Measurements from ENCODE around the gene IGSF21.
A peak's percentile ranks its signal among the peaks of the same experiment; 100 is the strongest.

Gene IGSF21

DNA sequence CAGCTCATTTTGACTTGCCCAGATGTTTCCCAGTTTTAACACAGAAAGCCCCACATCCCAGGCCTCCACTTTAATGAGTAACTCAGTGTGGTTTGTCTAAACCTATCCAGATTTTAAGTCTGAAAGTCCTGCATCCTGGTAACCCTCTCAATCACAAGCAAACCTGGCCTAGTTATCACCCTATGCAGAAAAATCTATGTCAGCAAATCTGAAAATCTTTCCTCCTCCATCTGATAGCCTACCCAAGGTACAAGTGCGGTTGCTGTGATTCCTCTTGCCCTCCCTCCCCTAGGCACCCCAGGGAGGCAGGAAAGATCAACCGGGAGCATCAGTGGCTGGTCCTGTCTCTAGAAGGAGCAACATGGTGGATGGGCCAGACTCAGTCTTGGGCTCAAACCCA lies 163.7 kb downstream of the IGSF21 start:
- TF ChIP-seq, protein P1, sequence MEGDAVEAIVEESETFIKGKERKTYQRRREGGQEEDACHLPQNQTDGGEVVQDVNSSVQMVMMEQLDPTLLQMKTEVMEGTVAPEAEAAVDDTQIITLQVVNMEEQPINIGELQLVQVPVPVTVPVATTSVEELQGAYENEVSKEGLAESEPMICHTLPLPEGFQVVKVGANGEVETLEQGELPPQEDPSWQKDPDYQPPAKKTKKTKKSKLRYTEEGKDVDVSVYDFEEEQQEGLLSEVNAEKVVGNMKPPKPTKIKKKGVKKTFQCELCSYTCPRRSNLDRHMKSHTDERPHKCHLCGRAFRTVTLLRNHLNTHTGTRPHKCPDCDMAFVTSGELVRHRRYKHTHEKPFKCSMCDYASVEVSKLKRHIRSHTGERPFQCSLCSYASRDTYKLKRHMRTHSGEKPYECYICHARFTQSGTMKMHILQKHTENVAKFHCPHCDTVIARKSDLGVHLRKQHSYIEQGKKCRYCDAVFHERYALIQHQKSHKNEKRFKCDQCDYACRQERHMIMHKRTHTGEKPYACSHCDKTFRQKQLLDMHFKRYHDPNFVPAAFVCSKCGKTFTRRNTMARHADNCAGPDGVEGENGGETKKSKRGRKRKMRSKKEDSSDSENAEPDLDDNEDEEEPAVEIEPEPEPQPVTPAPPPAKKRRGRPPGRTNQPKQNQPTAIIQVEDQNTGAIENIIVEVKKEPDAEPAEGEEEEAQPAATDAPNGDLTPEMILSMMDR (IDR thresholded peaks at IDR 0.05; ENCODE audit: low read depth, low read length) = no peak
- H3K36me3 ChIP-seq = no peaks in the 10 kb centered on the region
- no peak overlapping the region for H3K4me3 ChIP-seq (ENCODE audit: low read depth, low read length)
- H3K27me3 ChIP-seq (ENCODE audit: insufficient read depth, low read depth, severe bottlenecking) = no peaks in the 10 kb centered on the region
- DNase-seq = no peak
- H3K9me3 ChIP-seq (ENCODE audit: severe bottlenecking) = no peaks in the 10 kb centered on the region
- no peak overlapping the region for H3K27ac ChIP-seq

DNA sequence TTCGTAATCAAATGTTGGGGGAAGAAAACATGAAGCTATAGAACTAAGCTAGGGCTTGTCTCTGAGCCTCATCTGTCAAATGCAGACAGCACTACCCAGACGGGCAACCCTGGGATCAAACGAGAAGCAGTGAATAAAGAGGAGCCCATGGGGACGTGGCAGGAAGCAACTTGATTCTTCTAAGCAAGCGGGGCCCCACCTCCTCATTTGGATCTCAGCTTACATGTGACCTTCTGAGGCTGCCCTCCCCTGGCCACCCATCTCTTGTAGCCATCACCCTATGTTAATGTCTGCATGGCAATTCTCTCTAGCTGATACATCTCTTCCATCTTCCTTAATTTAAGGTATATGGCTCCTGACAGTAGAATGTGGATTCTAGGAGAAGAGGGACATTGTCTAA lies 171.3 kb downstream of the IGSF21 start:
- Histone ChIP-seq H3K36me3 (no peaks in the 10 kb centered on the region), H3K9me3 (ENCODE audit: severe bottlenecking) (no peaks in the 10 kb centered on the region), H3K27ac (no peak overlapping the region), H3K4me3 (ENCODE audit: low read depth, low read length) (no peak overlapping the region), H3K27me3 (ENCODE audit: insufficient read depth, low read depth, severe bottlenecking) (no peaks in the 10 kb centered on the region)
- TF ChIP-seq, protein P1 (IDR thresholded peaks at IDR 0.05; ENCODE audit: low read depth, low read length) = no peak
- no peak for DNase-seq

DNA sequence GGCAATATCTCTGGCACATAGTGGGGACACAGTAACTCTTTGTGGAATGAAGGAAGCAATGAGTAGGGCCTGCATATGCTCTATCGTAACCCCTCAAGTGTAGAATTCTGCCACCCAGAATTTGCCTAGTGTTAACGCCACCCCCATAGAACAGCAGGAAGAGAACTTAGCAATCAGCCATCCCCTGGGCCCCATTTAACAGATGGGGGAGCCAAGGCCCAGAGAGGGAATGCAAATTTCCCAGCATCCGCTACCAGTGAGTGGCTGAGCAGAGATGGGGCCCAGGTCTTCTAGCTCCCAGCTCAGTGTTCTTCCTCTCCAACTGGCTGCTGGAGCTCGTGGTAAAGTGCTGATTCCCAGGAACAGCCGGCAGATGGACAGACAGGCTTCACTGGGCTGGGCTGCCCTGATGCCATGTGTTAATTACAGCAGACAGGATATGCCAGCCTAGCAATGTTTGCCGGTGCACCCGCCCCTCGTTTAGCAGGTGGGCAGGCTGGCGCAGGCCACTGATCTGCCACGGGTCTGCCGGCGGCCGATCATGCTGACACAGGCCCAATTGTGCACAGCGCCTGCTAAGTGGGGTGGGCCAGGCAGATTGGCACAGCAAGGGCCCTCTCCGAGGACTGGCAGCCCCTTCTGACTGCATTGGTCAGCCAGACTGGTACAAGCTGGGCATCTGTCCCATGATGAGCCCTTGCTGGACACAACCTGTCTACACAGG lies 171.9 kb downstream of the IGSF21 start:
- no peaks in the 10 kb centered on the region for H3K9me3 ChIP-seq (ENCODE audit: severe bottlenecking)

DNA sequence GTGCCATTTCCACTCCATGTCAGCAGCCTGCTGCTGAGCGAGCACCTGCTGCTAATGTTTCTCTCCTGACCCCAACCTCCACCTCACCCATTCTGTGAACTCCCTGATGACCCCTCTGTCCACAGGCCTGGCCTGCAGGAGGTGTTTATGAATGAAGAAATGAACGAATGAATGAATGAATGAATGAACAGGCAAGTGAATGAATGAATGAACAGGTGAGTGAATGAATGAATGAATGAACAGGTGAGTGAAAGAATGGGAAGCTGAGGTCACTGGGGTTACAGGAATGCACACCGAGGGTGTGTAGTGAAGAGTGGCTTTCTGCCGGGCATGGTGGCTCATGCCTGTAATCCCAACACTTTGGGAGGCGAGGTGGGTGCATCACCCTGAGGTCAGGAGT lies 173.4 kb downstream of the IGSF21 start:
- Histone ChIP-seq H3K27me3 (ENCODE audit: insufficient read depth, low read depth, severe bottlenecking) (no peaks in the 10 kb centered on the region), H3K4me3 (ENCODE audit: low read depth, low read length) (no peak overlapping the region), H3K9me3 (ENCODE audit: severe bottlenecking) (no peaks in the 10 kb centered on the region), H3K27ac (no peak overlapping the region), H3K36me3 (no peaks in the 10 kb centered on the region)
- TF ChIP-seq, protein P1 (IDR thresholded peaks at IDR 0.05; ENCODE audit: low read depth, low read length) = no peak
- no peak for DNase-seq

More for the DNA sequence above, 171.9 kb downstream of the IGSF21 start:
- Histone ChIP-seq H3K36me3 (no peaks in the 10 kb centered on the region), H3K27me3 (ENCODE audit: insufficient read depth, low read depth, severe bottlenecking) (no peaks in the 10 kb centered on the region), H3K27ac (no peak overlapping the region), H3K4me3 (ENCODE audit: low read depth, low read length) (no peak overlapping the region)
- DNase-seq = no peak
- TF ChIP-seq, protein P1 (IDR thresholded peaks at IDR 0.05; ENCODE audit: low read depth, low read length) = no peak

DNA sequence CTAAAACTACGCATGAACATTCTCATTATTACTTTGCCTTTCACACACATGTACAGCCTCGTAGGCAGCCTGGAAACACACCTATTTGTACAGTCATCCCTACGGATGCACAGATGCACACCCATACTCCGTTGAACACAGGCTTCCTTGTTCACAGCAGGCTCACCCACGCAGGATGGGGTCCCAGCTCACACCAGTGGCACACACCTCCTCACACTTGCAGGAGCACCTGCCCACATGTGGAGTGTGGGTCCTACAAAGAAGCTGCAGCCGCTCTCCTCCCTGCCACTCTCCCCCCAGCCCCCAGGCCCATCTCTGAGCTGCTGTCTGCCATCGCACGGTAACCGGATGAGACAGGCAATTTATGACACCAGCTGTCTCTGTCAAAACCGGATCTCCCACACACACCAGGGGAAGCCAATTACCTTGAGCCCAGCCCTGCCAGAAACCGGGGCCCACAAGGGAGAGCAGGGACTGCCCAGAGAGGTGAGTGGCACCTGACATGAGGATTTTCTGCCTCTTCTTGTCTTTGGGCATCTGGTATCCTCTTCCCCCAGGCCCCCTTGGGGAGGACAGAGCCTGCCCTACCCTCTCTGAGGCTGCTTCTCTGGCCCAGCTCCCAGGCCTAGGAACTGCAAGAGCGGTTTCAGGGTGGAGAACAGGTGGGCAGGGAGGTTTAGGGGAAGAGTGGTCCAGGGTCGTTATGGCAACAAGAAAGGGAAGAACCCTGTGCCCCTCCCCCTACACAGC lies 175.4 kb downstream of the IGSF21 start:
- Histone ChIP-seq H3K4me3 (ENCODE audit: low read depth, low read length) (no peak overlapping the region), H3K27me3 (ENCODE audit: insufficient read depth, low read depth, severe bottlenecking) (no peaks in the 10 kb centered on the region), H3K9me3 (ENCODE audit: severe bottlenecking) (no peaks in the 10 kb centered on the region), H3K27ac (peak overlapping the region; percentile 45), H3K36me3 (no peaks in the 10 kb centered on the region)
- TF ChIP-seq, protein P1 (IDR thresholded peaks at IDR 0.05; ENCODE audit: low read depth, low read length) = no peak
- peak; percentile 73 for DNase-seq

Data from WERI-Rb-1 (cell line).